ENCODE results near the gene GNLY. TPM values are rescaled to one million over a fixed set of nuclear protein-coding genes. Genes with fewer than 3 reads are reported as not detected.
"Not testable (repeated sequence)": the region's sequence is repeated elsewhere in the genome, so short reads cannot be mapped to it uniquely, and the experiment has no call there.

The GNLY gene
- polyA plus RNA-seq, 3 donors = 1.2 to 4.7 (median 2.3) TPM

- no peak overlapping the region for H3K27ac ChIP-seq (ENCODE audit: low read depth, low read length)
- 87 to 88% (median 88%) methylated on average over 10 of the region's 10 CpGs for WGBS, 3 donors
Measured at GRCh38 chr2:85662899-85663593, 31.1 kb upstream of the GNLY start.

DNA sequence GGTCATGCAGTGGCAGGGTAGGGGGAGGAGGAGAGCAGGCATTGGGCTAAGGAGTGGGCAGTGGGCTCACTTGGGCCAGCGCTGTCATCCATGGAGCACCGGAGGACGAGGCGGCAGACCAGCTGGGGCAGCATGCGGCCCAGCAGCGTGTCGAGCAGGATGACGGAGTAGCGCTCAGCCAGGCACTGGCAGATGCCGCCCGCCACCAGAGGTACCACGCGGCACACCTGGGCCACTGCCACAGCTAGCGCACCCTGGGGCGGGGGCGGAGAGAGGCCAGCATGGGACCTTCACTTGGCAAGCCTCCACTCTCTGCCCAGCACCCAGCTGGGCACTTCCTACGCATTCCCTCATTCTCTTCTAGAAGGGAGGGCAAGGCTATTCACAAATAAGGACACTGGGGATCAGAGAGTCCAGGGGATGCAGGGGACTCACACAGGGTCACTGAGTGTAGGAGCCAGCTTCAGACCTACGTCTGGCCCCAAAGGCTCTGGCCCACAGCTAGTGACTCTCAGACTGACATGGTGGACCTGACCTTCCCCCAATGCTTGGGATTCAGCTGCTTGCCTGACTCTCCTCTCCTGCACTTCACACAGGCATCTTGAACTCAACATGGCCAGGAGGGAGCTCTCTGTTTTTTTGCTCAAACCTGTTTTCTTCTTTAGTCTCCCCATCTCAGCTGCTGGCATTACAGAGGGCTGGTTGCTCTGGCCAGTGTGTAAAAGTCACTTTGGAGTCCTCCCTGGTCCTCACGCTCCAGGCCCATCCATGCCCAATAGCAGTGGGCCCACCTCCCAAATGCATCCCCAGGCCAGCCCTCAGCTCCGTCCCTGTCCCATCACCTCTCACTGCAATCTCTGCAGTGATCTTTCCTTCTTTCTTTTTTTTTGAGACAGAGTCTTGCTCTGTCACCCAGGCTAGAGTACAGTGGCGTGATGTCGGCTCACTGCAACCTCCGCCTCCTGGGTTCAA is 30.3 kb upstream of the GNLY start:
- no peak overlapping the region for H3K27ac ChIP-seq (ENCODE audit: low read depth, low read length)
- 93 to 96% (median 95%) methylated on average over 21 to 23 of the region's 23 CpGs for WGBS, 3 donors

- 88 to 93% (median 88%) methylated on average over 10 to 11 of the region's 11 CpGs for WGBS, 3 donors
- no peak overlapping the region for H3K27ac ChIP-seq (ENCODE audit: low read depth, low read length)
Measured at GRCh38 chr2:85665264-85665937, 28.8 kb upstream of the GNLY start.

GRCh38 chr2:85666016-85666415 is 28.1 kb upstream of the GNLY start:
- H3K27ac ChIP-seq (ENCODE audit: low read depth, low read length) = no peak overlapping the region

DNA sequence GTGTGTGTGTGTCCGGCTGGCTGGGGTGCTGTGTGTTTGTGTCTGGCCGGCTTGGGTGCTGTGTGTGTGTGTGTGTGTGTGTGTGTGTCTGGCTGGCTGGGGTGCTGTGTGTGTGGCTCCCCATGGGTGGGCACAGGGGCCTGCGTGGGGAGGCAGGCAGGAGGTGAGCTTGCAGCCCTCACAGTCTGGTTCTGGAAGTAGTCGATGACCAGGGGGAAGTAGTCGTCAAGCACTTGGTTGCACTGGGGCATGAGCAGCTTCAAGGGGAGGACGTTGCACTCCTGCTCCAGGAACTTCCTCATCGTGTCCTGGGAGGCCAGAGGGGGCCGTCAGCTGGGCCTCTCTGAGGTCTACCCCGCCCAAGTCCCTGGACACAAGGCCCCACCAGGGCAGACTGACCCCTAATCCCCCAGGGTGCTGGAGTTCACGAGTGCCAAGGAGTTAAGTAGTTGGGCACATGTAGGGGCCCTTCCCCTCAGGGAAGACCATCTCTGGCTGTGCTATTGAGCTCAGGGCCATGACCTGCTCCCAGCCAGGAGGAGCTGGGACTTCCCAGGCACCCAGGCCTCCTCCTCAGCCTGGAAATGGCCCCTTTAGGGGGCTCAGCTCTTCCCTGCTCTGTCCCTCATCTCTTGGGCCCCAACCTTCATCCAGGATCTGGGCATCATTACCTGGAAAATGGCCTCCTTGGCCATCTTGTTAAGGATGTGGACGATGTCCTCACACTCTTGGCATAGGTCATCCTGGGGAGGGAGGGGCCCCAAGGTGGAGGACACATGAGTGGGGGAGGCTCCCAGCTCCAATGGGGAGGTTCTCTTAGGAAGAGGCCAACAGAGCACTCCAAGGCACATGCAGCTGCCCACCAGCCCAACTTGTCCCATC is 27.5 kb upstream of the GNLY start:
- WGBS, 3 donors = 61 to 88% (median 67%) methylated on average over 10 to 11 of the region's 11 CpGs

More at GRCh38 chr2:85666016-85666415, 28.1 kb upstream of the GNLY start:
- WGBS, 3 donors = 92 to 94% (median 93%) methylated on average over 6 of the region's 6 CpGs

GRCh38 chr2:85667561-85668008 is 26.6 kb upstream of the GNLY start:
- no peak overlapping the region for H3K27ac ChIP-seq (ENCODE audit: low read depth, low read length)
- 80 to 90% (median 87%) methylated on average over 3 of the region's 3 CpGs for WGBS, 3 donors

More for the DNA sequence above, 27.5 kb upstream of the GNLY start:
- no peak overlapping the region for H3K27ac ChIP-seq (ENCODE audit: low read depth, low read length)

GRCh38 chr2:85668009-85668856 is 25.9 kb upstream of the GNLY start, which contains the start of gene SFTPB:
Gene SFTPB, minus strand, starts transcription at chr2:85668199. Its CDS starts 16 bp downstream, at chr2:85668183.
- 84 to 90% (median 88%) methylated on average over 5 of the region's 5 CpGs for WGBS, 3 donors
- H3K27ac ChIP-seq (ENCODE audit: low read depth, low read length) = no peak within 1 kb of the TSS

DNA sequence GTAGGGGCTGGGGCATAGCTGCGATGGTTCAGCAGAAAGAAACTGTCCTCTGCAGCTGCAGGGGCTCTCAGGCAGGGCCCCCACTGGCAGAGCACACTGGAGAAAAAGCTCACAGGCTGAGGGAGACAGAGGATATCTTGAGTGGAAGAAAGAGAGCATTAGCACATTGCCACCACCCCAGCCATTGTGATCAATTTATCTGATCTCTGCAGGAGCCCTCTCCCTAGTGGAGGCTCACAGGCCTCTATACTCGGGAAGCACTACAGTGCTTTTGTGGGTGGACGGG is 25.4 kb upstream of the GNLY start:
- WGBS, 3 donors = 77 to 90% (median 84%) methylated on average over 3 of the region's 3 CpGs
- no peak overlapping the region for H3K27ac ChIP-seq (ENCODE audit: low read depth, low read length)

DNA sequence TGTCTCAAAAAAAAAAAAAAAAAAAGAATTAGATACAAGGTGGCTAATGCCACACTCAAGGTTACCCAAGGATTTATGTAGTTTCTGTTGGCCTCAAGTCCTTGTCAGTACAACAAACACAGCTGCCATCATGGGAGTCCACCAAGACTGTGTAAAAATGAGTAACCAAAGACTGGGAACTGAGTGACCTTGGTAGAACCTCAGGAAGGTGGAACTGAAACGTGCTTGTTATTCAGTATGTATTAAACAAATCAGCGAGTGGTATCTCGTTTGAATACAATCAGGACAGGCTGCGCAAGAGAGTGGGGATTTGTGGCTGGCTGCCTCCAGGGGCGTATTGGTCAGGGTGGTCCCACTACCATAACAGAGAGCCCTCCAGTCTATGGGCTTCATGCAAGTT is 24.6 kb upstream of the GNLY start:
- no peak overlapping the region for H3K27ac ChIP-seq (ENCODE audit: low read depth, low read length)
- WGBS, 3 donors = 46 to 73% (median 66%) methylated on average over 5 of the region's 5 CpGs

- H3K27ac ChIP-seq (ENCODE audit: low read depth, low read length) = not testable (repeated sequence)
- WGBS, 3 donors = 87 to 95% (median 93%) methylated on average over 13 of the region's 13 CpGs
Measured at GRCh38 chr2:85670416-85670815, 23.7 kb upstream of the GNLY start.

GRCh38 chr2:85672456-85672855 is 21.7 kb upstream of the GNLY start:
- 42 to 69% (median 43%) methylated on average over 9 of the region's 9 CpGs for whole genome bisulfite sequencing, 3 donors
- H3K27ac ChIP-seq (ENCODE audit: low read depth, low read length) = no peak overlapping the region

GRCh38 chr2:85673716-85674375 is 20.3 kb upstream of the GNLY start:
- WGBS, 3 donors = 73 to 78% (median 76%) methylated on average over 11 of the region's 11 CpGs
- H3K27ac ChIP-seq (ENCODE audit: low read depth, low read length) = no peak overlapping the region

- H3K27ac ChIP-seq (ENCODE audit: low read depth, low read length) = no peak overlapping the region
- 57 to 94% (median 59%) methylated on average over 2 of the region's 2 CpGs for WGBS, 3 donors
Measured at GRCh38 chr2:85674417-85674816, 19.7 kb upstream of the GNLY start.

DNA sequence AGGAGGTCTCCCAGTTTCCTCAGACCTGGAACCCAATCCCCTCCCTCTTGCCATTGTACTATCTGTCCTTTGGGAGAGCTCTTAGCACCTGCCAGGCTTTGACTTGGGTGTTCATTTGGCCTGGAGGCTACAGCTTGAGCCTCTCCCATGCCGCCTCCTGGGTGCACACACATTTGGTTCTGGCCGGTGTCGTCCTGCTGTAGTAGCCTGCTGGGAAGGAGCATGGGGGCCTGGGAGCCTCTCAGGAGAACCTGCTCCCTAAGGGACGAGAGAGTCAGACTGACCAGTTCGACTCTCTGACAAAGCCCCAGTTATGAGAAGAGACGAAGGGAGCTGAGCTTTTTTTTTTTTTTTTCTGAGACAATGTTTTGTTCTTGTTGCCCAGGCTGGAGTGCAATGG is 18.7 kb upstream of the GNLY start:
- no peak overlapping the region for H3K27ac ChIP-seq (ENCODE audit: low read depth, low read length)
- 88 to 94% (median 88%) methylated on average over 6 of the region's 6 CpGs for WGBS, 3 donors

GRCh38 chr2:85675866-85676548 is 18.2 kb upstream of the GNLY start:
- WGBS, 3 donors = 81 to 91% (median 90%) methylated on average over 6 of the region's 6 CpGs

DNA sequence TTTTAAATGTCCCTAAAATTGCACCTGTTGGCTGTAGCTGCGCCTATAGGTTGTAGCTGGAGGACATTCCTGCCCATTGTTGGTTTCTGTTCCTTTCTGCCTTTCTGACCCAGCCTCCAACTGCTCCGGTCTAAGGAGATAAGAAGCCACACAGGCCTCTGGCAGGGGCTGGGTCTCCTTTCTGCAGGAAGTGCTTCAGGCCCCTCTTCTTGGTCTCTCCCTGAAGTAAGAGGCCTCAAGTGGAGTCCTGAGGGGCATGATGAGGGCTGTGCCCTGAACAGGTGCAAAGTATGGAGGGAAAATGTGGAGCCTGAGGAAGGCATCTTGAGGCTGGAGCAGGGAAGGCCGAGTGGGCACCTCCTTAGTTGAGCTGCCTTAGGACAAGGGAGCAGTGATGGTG is 15.8 kb upstream of the GNLY start:
- WGBS, 3 donors = 66 to 77% (median 71%) methylated on average over 3 of the region's 3 CpGs
- H3K27ac ChIP-seq (ENCODE audit: low read depth, low read length) = no peak overlapping the region

More at GRCh38 chr2:85675866-85676548, 18.2 kb upstream of the GNLY start:
- no peak overlapping the region for H3K27ac ChIP-seq (ENCODE audit: low read depth, low read length)

Measured in adipose tissue (tissue), 3 donors.